CD4-positive, alpha-beta memory T cell (primary cell): ENCODE results near the gene C9orf72. TPM values are rescaled to one million over a fixed set of nuclear protein-coding genes. Genes with fewer than 3 reads are reported as not detected.
"Not testable (repeated sequence)": the region's sequence is repeated elsewhere in the genome, so short reads cannot be mapped to it uniquely, and the experiment has no call there.

Experiments
- CTCF ChIA-PET: fragments of 350-600 bp; sonication (Branson Sonifier 250); formaldehyde crosslinking; loops from one replicate; lab custom pipeline; 2021; ENCODE audit warnings: inconsistent platforms; ENCODE audit not compliant: partially characterized antibody; lab: Charles Lee
- POLR2A ChIA-PET: fragments of 350-600 bp; sonication (Branson Sonifier 250); formaldehyde crosslinking; loops from one replicate; lab custom pipeline; 2021; ENCODE audit not compliant: partially characterized antibody; lab: Charles Lee
- DNase-seq, 5 donors: peaks; one replicate each; pipeline versions ENCODE4 v3.0.0 to v3.0.0-alpha.2; 2020 to 2022; ENCODE audit warnings: mixed read lengths in 1 of 5
- H3K27ac ChIP-seq: one replicate; pipeline ENCODE4 v1.7.0; 2013; ENCODE audit warnings: low read depth, low read length
- H3K27me3 ChIP-seq: 2 replicates; pipeline ENCODE4 v1.7.0; 2013; ENCODE audit warnings: mild to moderate bottlenecking, low read length, moderate library complexity; ENCODE audit not compliant: insufficient read depth
- H3K36me3 ChIP-seq: 2 replicates; pipeline ENCODE4 v1.7.0; 2013; ENCODE audit warnings: mild to moderate bottlenecking, low read length, moderate library complexity; ENCODE audit not compliant: insufficient read depth
- H3K4me1 ChIP-seq: 2 replicates; pipeline ENCODE4 v1.7.0; 2013; ENCODE audit warnings: mild to moderate bottlenecking, low read length, moderate library complexity; ENCODE audit not compliant: insufficient read depth
- H3K4me3 ChIP-seq, 2 donors: one replicate each; pipeline ENCODE4 v1.7.0; 2013; ENCODE audit warnings: low read length in 2 of 2, mild to moderate bottlenecking in 1 of 2
- H3K9me3 ChIP-seq, 2 donors: one replicate each; pipeline ENCODE4 v1.7.0; 2013; ENCODE audit warnings: low read length in 2 of 2, control low read depth in 1 of 2; ENCODE audit not compliant: control insufficient read depth in 1 of 2
- H3K27ac Mint-ChIP-seq, 7 donors: one replicate each; pipeline ENCODE4 v1.8.0; 2020 to 2021; ENCODE audit warnings: mixed read lengths in 7 of 7, mild to moderate bottlenecking in 6 of 7, inconsistent platforms in 3 of 7, moderate library complexity in 3 of 7
- H3K27me3 Mint-ChIP-seq, 2 donors: one replicate each; pipeline ENCODE4 v1.8.0; 2020 to 2021; ENCODE audit warnings: mixed read lengths in 2 of 2
- H3K36me3 Mint-ChIP-seq, 2 donors: one replicate each; pipeline ENCODE4 v1.8.0; 2020 to 2021; ENCODE audit warnings: mixed read lengths in 2 of 2, inconsistent platforms in 1 of 2, mild to moderate bottlenecking in 1 of 2
- H3K4me1 Mint-ChIP-seq, 4 donors: one replicate each; pipeline ENCODE4 v1.8.0; 2020 to 2021; ENCODE audit warnings: mixed read lengths in 4 of 4, mild to moderate bottlenecking in 1 of 4
- H3K4me3 Mint-ChIP-seq, 8 donors: one replicate each; pipeline ENCODE4 v1.8.0; 2020 to 2021; ENCODE audit warnings: mixed read lengths in 8 of 8, mild to moderate bottlenecking in 7 of 8, moderate library complexity in 6 of 8, inconsistent platforms in 3 of 8
- H3K9me3 Mint-ChIP-seq, 8 donors: one replicate each; pipeline ENCODE4 v1.8.0; 2020 to 2021; ENCODE audit warnings: mixed read lengths in 8 of 8, mild to moderate bottlenecking in 5 of 8, inconsistent platforms in 3 of 8, moderate library complexity in 1 of 8
- intact Hi-C: fragments of 100-400 bp; cut with micrococcal nuclease; formaldehyde crosslinking; loops from one replicate; pipeline ENCODE4 v1.15.1; 2023
- polyA plus RNA-seq, 2 donors: library from polyadenylated mRNA; unstranded; fragments of 300-500 nt; fragmentation: Illumina TruSeq; gene quantifications; one replicate each; pipeline ENCODE4 v1.2.3, GENCODE V29; 2021
- total RNA-seq, 2 experiments: library from RNA; stranded (reverse); gene quantifications; one replicate each; pipeline ENCODE4 v1.2.3, GENCODE V29; 2021

The C9orf72 gene, protein sequence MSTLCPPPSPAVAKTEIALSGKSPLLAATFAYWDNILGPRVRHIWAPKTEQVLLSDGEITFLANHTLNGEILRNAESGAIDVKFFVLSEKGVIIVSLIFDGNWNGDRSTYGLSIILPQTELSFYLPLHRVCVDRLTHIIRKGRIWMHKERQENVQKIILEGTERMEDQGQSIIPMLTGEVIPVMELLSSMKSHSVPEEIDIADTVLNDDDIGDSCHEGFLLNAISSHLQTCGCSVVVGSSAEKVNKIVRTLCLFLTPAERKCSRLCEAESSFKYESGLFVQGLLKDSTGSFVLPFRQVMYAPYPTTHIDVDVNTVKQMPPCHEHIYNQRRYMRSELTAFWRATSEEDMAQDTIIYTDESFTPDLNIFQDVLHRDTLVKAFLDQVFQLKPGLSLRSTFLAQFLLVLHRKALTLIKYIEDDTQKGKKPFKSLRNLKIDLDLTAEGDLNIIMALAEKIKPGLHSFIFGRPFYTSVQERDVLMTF
- total RNA-seq (10 to 100 TPM; 20.3 to 21.1 TPM), polyA plus RNA-seq (10 to 100 TPM in 1 of 2 donors, 1 to 10 TPM in 1; 6.5 to 16.9 TPM)

- peak within 1 kb of the TSS; percentile 49 to 78 for H3K4me3 ChIP-seq
- peaks cover 14% of the 10 kb centered on the region for H3K4me1 ChIP-seq
- Mint-ChIP-seq H3K4me3 (peak within 1 kb of the TSS; percentile 94 to 99 (median 98)), H3K4me1 (peaks cover 15 to 37% (median 22%) of the 10 kb centered on the region in 4 donors), H3K27me3 (peaks cover 0 to 5% of the 10 kb centered on the region in 2 donors), H3K9me3 (peaks cover 0 to 6% (median 1%) of the 10 kb centered on the region in 8 donors), H3K36me3 (peaks cover 1 to 12% of the 10 kb centered on the region in 2 donors), H3K27ac (peak within 1 kb of the TSS; percentile 98 to 100 (median 99))
- peak within 1 kb of the TSS; percentile 94 for H3K27ac ChIP-seq
- peak in 4 of 5 donors; percentile 88 to 90 (median 90) for DNase-seq
- H3K9me3 ChIP-seq, result no peaks in the 10 kb centered on the region
- no peaks in the 10 kb centered on the region for H3K36me3 ChIP-seq
- intact Hi-C loops, result loop anchor here (1.0 to 2.0 kb wide), 3 partner anchors 44 to 681 kb away; partner anchors contain the start of genes CAAP1, MOB3B and PLAA
- CTCF ChIA-PET, result interaction anchor here (1.0 to 1.7 kb wide), 3 partner anchors 27 to 240 kb away, joined by 4 to 5 read pairs (median 4); partner anchors contain the start of gene MOB3B
- POLR2A ChIA-PET, result interaction anchor here (0.6 to 2.1 kb wide), 6 partner anchors 12 to 626 kb away, joined by 3 to 12 read pairs (median 4); partner anchors contain the start of genes MOB3B and PLAA
- H3K27me3 ChIP-seq, result no peaks in the 10 kb centered on the region
Observed at GRCh38 chr9:27572918-27573633, at the start of gene C9orf72. C9orf72 (minus strand) TSS chr9:27573481; CDS start chr9:27567120, 6,361 bp downstream.

DNA sequence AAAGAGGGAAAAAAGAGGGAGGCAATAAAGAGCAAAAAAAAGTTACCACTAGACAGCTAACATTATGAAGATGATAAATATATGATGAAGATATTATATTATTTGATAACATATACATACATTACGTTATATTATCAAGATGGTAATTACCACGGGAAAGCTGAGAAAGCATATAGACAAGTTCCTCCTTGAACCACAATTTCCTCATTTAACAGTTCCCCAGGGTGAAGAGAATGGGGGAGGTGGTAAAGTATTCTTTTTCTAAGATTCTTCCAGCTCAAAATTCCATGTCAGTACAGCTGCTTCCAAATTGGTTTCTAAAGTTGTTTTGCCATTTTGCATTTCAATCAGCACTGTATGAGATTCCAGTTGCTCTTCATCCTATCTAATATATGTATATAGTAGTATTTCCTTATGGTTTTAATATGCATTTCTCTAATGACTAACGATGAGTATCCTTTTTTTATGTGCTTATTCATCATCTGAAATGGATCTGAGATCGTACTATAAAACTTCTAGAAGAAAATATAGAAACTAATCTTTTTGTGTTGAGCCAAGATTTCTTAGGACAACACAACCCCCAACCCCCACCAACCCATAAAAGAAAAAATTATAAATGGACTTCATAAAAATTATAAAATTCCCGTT is 49.5 kb upstream of the C9orf72 start:
- no peaks in the 10 kb centered on the region for H3K4me1 Mint-ChIP-seq
- H3K27ac Mint-ChIP-seq, result no peak overlapping the region
- Histone ChIP-seq H3K27me3 (no peaks in the 10 kb centered on the region), H3K27ac (no peak overlapping the region), H3K9me3 (no peaks in the 10 kb centered on the region), H3K4me3 (no peak overlapping the region), H3K4me1 (no peaks in the 10 kb centered on the region), H3K36me3 (no peaks in the 10 kb centered on the region)
- H3K36me3 Mint-ChIP-seq, result no peaks in the 10 kb centered on the region
- H3K4me3 Mint-ChIP-seq, result no peak overlapping the region
- no peaks in the 10 kb centered on the region for H3K9me3 Mint-ChIP-seq
- intact Hi-C loops, result no loop called here
- H3K27me3 Mint-ChIP-seq, result peaks cover 1 to 13% of the 10 kb centered on the region in 2 donors
- ChIA-PET POLR2A (no interaction called here), CTCF (no interaction called here)
- no peak for DNase-seq

DNA sequence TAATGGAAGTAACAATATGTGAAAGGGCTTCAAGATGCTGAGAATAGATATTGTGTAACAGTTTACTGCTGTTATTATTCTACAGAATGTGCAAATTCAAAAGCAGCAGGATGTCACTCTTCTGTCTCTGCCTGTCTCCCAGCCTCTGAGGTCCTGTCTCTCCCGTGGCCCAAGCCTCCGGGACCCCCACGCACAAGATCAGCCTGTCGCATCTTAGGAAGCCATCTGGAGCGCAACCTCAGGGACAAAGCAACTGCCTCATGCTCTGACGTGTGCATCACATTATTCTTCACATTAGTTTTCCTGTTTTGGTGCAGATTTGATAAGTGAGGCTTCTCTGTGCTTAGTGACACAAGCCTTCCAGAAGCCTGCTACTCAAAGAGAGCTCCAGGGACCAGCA is 46.5 kb upstream of the C9orf72 start:
- DNase-seq, result no peak
- Mint-ChIP-seq H3K27me3 (peaks cover 6% of the 10 kb centered on the region in 2 donors), H3K4me3 (no peak overlapping the region), H3K4me1 (no peaks in the 10 kb centered on the region), H3K9me3 (no peaks in the 10 kb centered on the region), H3K27ac (no peak overlapping the region), H3K36me3 (no peaks in the 10 kb centered on the region)
- intact Hi-C loops, result no loop called here
- no peaks in the 10 kb centered on the region for H3K4me1 ChIP-seq
- no peaks in the 10 kb centered on the region for H3K27me3 ChIP-seq
- H3K27ac ChIP-seq, result no peak overlapping the region
- no peak overlapping the region for H3K4me3 ChIP-seq
- CTCF ChIA-PET, result no interaction called here
- POLR2A ChIA-PET, result no interaction called here
- H3K36me3 ChIP-seq, result no peaks in the 10 kb centered on the region
- H3K9me3 ChIP-seq, result no peaks in the 10 kb centered on the region

DNA sequence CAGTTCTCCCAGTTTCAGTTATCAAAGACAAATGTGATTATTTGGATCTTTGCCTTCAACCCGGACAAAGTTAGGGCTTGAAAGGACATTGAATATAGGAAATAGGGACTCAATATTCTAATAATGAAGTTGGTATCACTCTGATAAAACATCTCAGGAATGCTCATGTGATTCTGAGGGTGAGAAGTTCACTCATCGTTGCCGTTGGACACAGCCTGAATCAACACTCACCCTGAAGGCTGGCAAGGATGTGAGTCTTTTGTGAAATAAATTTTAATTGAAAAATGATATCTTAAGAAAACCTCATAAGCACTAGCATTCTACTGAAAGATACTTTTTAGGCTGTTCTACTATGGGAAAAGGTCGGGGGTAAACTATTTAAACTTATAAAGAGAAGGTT is 44.8 kb upstream of the C9orf72 start:
- H3K9me3 Mint-ChIP-seq, result no peaks in the 10 kb centered on the region
- H3K27ac ChIP-seq, result no peak overlapping the region

GRCh38 chr9:27614551-27614950 is 41.3 kb upstream of the C9orf72 start:
- POLR2A ChIA-PET, result no interaction called here

More for the DNA sequence above, 44.8 kb upstream of the C9orf72 start:
- no peak overlapping the region for H3K27ac Mint-ChIP-seq
- H3K4me3 Mint-ChIP-seq, result no peak overlapping the region
- H3K36me3 Mint-ChIP-seq, result no peaks in the 10 kb centered on the region
- Histone ChIP-seq H3K36me3 (no peaks in the 10 kb centered on the region), H3K27me3 (no peaks in the 10 kb centered on the region), H3K4me3 (no peak overlapping the region), H3K4me1 (no peaks in the 10 kb centered on the region), H3K9me3 (no peaks in the 10 kb centered on the region)
- ChIA-PET CTCF (no interaction called here), POLR2A (no interaction called here)
- intact Hi-C loops, result no loop called here
- no peaks in the 10 kb centered on the region for H3K4me1 Mint-ChIP-seq
- DNase-seq, result no peak
- peaks cover 12 to 19% of the 10 kb centered on the region in 2 donors for H3K27me3 Mint-ChIP-seq

DNA sequence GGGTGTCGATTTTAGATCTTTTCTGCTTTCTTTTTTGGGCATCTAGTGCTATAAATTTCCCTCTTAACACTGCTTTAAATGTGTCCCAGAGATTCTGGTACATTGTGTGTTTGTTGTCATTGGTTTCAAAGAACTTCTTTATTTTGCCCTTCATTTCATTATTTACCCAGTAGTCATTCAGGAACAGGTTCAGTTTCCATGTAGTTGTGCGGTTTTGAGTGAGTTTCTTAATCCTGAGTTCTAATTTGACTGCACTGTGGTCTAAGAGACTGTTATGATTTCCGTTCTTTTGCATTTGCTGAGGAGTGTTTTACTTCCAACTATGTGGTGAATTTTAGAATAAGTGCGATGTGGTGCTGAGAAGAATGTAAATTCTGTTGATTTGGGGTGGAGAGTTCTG is 38.8 kb upstream of the C9orf72 start:
- H3K27ac ChIP-seq, H3K4me3 Mint-ChIP-seq, H3K4me1 ChIP-seq, H3K36me3 Mint-ChIP-seq, H3K4me1 Mint-ChIP-seq, H3K4me3 ChIP-seq, H3K9me3 Mint-ChIP-seq, H3K36me3 ChIP-seq, POLR2A ChIA-PET, H3K9me3 ChIP-seq, H3K27ac Mint-ChIP-seq, intact Hi-C loops, H3K27me3 ChIP-seq, DNase-seq, CTCF ChIA-PET: not testable (repeated sequence)
- H3K27me3 Mint-ChIP-seq, result peaks cover 25 to 26% of the 10 kb centered on the region in 2 donors

More at GRCh38 chr9:27614551-27614950, 41.3 kb upstream of the C9orf72 start:
- CTCF ChIA-PET, result no interaction called here
- H3K4me3 ChIP-seq, result no peak overlapping the region
- no peaks in the 10 kb centered on the region for H3K36me3 Mint-ChIP-seq
- intact Hi-C loops, result no loop called here
- peaks cover 24 to 30% of the 10 kb centered on the region in 2 donors for H3K27me3 Mint-ChIP-seq
- no peaks in the 10 kb centered on the region for H3K4me1 ChIP-seq
- no peaks in the 10 kb centered on the region for H3K9me3 Mint-ChIP-seq
- DNase-seq, result no peak
- no peak overlapping the region for H3K4me3 Mint-ChIP-seq
- no peaks in the 10 kb centered on the region for H3K9me3 ChIP-seq
- H3K27ac Mint-ChIP-seq, result no peak overlapping the region
- no peaks in the 10 kb centered on the region for H3K27me3 ChIP-seq
- no peaks in the 10 kb centered on the region for H3K4me1 Mint-ChIP-seq
- no peak overlapping the region for H3K27ac ChIP-seq
- no peaks in the 10 kb centered on the region for H3K36me3 ChIP-seq
